Measurements from ENCODE around the gene RAB40C. TPM values are rescaled to one million over a fixed set of nuclear protein-coding genes. Genes with fewer than 3 reads are reported as not detected.

The RAB40C gene
- total and polyA plus RNA-seq, 9 of the 15 experiments (the other 6 are each of a cell fraction or from before 2014, with no cell fraction given), result 0.17 to 23.4 (median 8.7) TPM

GRCh38 chr16:674968-675883 lies 85.4 kb downstream of the RAB40C start, which contains the start of gene RHBDL1 (continued):
- TF ChIP-seq SRSF1 (IDR thresholded peaks at IDR 0.05; ENCODE audit: low read depth, low read length) (no peak), THRB (CRISPR knock-in tag; conservative IDR thresholded peaks at IDR 0.05) (0 out of 2 replicates have a peak, but pooled peaks have one; percentile 56), MNT (conservative IDR thresholded peaks at IDR 0.05) (peak; percentile 73 to 85), PATZ1 (CRISPR knock-in tag; IDR thresholded peaks at IDR 0.05; ENCODE audit: borderline replicate concordance) (no peak), TEAD4 (IDR thresholded peaks at IDR 0.05; ENCODE audit: low read length) (0 out of 2 replicates have a peak, but pooled peaks have one; percentile 5), TEAD4 (CRISPR knock-in tag; IDR thresholded peaks at IDR 0.05; ENCODE audit: borderline replicate concordance) (no peak), ZNF263 (CRISPR knock-in tag; IDR thresholded peaks at IDR 0.05; ENCODE audit: borderline replicate concordance) (0 out of 2 replicates have a peak, but pooled peaks have one; percentile 65), GABPB1 (CRISPR knock-in tag; IDR thresholded peaks at IDR 0.05) (peak; percentile 45; the same call in 1 of the 2 replicates), DACH1 (IDR thresholded peaks at IDR 0.05; ENCODE audit: partially characterized antibody) (peak; percentile 65), CTBP1 (IDR thresholded peaks at IDR 0.05; ENCODE audit: borderline replicate concordance) (peak; percentile 83), ZNF140 (CRISPR knock-in tag; IDR thresholded peaks at IDR 0.05) (no peak), NFIC (IDR thresholded peaks at IDR 0.05) (peak; percentile 94), RBBP5 (IDR thresholded peaks at IDR 0.05; ENCODE audit: borderline replicate concordance, insufficient read depth, low read length, poor library complexity, severe bottlenecking) (peak; percentile 53), HMGN3 (IDR thresholded peaks at IDR 0.05; ENCODE audit: borderline replicate concordance, extremely low read depth, insufficient read length, low read depth, low read length) (peak; percentile 83), PREB (CRISPR knock-in tag; IDR thresholded peaks at IDR 0.05) (no peak), ZNF282 (CRISPR knock-in tag; IDR thresholded peaks at IDR 0.05) (no peak), ZNF561 (CRISPR knock-in tag; conservative IDR thresholded peaks at IDR 0.05) (no peak), TFAP4 (CRISPR knock-in tag; IDR thresholded peaks at IDR 0.05; ENCODE audit: borderline replicate concordance) (peak; percentile 88)
